GM19372 (cell line): ENCODE data around the gene ZNF438.
"Not testable (repeated sequence)": the region's sequence is repeated elsewhere in the genome, so short reads cannot be mapped to it uniquely, and the experiment has no call there.

ENCODE experiments used
- ATAC-seq: cut with Tn5 transposase; IDR thresholded peaks from one replicate; pipeline ENCODE4 v1.9.1; 2021; ENCODE audit warnings: mild to moderate bottlenecking, low read depth, moderate library complexity; ENCODE audit not compliant: unreplicated experiment

ZNF438 gene, protein sequence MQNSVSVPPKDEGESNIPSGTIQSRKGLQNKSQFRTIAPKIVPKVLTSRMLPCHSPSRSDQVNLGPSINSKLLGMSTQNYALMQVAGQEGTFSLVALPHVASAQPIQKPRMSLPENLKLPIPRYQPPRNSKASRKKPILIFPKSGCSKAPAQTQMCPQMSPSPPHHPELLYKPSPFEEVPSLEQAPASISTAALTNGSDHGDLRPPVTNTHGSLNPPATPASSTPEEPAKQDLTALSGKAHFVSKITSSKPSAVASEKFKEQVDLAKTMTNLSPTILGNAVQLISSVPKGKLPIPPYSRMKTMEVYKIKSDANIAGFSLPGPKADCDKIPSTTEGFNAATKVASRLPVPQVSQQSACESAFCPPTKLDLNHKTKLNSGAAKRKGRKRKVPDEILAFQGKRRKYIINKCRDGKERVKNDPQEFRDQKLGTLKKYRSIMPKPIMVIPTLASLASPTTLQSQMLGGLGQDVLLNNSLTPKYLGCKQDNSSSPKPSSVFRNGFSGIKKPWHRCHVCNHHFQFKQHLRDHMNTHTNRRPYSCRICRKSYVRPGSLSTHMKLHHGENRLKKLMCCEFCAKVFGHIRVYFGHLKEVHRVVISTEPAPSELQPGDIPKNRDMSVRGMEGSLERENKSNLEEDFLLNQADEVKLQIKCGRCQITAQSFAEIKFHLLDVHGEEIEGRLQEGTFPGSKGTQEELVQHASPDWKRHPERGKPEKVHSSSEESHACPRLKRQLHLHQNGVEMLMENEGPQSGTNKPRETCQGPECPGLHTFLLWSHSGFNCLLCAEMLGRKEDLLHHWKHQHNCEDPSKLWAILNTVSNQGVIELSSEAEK

DNA sequence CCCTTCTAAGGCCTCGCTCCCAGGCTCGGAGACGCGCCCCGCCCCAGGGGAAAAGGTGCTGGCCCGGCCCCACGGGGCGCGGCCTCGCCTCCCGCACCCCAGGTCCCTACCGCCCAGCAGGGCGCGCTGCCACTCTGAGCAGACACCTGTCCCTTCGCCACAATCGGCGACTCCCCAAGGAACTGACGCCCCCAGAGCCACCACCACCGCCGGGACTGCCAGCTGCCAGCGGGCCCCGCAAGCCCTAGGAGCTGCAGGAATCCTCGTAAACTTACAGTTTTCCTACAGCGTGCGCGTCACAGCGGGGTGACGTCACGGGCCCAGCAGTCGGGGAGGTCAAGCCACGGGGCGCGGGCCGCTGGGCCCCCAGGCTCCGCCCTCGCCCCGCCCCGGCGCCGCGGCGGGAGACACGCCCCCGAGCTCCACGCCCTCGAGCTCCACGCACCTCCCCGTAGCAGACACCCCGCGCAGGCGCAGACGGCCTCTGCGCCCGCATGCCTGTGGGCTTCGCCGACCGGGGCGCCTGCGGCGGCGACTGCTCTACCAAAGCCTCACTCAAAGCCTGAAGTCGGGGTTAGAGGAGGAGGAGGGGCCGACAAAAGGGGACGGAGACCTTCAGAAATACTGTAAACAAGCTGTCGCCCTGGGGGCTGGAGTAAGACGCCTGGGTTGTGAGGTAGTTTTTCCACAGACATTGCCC, at the start of gene ZNF438:
Gene ZNF438 (minus strand): TSS at position 308 of the 700 bp plus-strand sequence. CDS start 154,831 bp downstream, outside the sequence.
- peak; percentile 76 for ATAC-seq

DNA sequence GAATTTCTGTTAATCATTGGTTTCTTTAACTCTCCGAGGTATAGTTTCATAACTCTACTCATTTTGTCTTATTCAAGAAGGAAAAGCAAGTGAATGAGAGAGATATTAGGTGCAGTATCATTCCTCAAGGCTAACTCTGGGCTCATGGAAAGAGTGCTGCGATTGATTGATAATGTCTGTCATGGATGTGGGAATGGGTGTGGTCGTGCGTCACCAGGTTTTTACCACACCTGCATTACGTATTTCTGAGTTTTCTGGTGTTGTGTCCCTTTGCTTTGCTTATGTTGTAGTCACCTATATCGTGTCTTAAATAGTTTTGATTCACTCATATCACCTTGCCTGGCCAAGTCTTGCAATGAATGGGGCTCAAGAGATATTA, 44.9 kb upstream of the ZNF438 start:
- ATAC-seq: no peak

DNA sequence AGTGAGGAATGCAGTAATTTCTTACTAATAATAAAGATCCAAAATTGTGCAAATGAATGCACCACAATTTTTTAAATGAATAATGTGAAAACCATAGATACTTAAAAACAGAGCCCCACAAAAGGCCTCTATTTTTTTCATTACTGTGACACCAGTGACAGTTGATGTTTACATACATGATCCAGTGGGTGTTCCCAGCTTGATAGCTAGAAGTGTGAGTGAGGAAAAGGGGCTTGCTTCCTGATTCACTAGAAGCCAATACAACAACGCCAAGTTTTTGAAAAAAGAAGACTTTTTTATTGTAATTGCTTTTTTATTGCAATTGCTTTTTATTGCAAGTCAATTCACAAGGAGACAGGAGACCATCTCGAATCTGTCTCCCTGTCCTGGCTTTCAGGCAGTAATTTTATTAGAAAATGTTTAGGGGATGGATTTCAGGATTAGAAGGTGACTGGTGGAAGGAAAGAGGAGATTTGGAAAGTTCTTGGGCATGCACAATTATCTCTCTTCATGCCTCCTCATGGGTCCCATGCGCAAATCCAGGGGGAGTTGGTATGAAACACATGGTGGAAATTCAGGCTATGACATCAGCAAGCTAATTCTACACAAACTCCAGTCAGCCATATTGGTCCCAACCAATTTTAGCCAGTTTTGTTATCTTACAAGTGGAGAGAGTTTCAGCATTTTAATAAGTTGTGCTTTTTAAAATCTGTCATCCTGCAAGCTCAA, 44.4 kb upstream of the ZNF438 start:
- no peak for ATAC-seq

DNA sequence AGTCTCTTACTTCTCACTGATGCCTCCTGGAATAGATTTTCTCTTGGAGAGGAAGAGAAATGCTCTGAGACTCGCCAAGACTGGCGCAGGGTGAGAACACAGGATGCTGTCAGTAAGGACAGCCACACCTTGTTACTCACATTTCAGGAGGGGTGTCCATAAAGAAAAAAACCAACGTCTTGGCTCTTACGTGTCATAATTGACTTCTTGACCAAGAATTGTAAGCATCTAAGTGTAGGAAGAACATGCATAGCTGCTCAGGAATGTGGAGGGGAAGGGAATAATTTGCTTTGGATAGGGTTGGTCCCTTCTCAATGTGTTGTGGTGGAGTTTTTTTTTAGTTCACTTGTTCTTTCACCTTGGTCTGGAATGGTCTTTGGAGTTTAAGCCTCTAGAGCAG, 43.8 kb upstream of the ZNF438 start:
- ATAC-seq: no peak

DNA sequence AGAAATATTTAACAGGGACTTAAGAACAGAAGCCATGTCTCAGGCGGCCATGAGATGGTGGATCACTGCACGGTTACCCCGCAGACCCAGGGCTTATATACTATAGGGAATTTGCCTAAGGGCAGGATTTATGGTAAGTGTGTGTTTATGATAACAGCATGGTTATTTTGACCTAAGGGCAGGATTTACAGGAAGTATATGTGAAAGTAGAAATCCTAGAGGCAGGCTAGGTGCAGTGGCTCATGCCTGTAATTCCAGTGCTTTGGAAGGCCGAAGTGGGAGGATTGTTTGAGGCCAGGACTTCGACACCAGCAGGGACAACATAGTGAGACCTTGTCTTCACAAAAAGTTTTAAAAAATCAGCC, 43.0 kb upstream of the ZNF438 start:
- ATAC-seq: no peak

DNA sequence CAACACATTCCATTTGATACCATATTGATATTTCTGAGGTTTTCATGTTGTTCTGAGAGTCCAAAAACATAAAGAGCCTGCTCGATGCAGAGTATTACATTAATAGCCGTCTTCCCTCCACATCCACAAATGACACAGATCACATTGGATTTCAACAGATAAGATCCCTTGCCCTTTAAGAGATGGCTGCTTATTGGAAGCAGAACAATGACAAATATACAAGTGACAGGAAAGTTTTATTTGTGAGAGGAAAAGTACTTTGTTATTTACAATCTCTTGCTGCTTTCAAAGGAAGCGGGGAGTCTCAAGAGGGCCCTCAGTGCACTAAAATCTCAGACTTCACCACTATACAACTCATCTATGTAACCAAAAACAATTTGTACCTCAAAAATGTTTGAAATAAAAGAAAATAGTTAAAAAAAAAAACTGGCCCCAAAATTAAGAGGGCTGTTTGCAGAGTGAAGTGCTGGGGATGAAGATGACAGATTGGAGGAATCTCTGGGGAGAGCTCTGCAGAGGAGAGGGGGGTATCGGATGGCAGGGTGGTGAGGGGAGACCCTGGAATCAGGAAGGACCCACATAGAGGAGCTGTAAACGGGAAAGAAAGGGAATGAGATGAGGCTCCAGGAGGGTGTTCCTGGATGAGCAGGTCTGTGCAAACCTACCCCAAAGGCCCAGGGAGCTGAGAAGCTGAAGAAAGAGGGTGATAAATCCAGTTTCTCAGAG, 42.5 kb upstream of the ZNF438 start:
- no peak for ATAC-seq

DNA sequence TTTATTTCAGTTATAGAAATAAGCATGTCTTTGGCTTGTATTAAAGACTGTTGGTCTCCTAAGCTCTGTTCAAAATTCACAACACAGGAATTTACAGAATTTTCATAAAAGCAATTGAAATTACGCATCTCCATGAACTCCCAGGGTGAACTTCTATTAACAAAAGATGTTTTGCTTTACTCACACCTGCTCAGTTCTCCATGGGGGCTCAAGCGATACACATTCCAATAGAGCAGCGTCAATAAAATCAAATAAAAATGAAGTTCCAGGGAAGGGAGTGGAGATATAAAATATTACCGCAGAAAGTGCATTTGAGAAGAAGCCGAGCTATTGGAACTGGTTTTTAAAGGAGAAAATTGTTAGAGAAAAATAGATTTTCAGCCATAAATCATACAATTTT, 41.5 kb upstream of the ZNF438 start:
- no peak for ATAC-seq

DNA sequence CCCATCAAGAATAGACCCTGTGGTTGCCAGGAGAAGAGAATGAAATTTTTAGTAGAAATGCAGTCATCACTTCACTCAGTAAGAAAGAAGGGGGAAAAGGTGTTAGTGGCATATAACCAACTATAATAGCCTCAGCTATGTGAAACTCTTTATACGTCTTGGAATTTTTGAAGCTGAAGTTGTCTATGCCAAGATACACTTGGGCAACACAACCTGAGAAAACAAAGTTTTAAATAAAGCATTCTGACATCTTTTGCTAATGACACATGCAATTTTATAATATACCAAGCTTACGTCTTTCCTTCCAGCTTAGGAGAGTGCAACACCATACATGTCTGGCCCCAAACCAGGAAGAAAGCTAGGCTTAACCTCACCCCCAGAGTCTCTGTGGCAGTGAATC, 40.8 kb upstream of the ZNF438 start:
- no peak for ATAC-seq

DNA sequence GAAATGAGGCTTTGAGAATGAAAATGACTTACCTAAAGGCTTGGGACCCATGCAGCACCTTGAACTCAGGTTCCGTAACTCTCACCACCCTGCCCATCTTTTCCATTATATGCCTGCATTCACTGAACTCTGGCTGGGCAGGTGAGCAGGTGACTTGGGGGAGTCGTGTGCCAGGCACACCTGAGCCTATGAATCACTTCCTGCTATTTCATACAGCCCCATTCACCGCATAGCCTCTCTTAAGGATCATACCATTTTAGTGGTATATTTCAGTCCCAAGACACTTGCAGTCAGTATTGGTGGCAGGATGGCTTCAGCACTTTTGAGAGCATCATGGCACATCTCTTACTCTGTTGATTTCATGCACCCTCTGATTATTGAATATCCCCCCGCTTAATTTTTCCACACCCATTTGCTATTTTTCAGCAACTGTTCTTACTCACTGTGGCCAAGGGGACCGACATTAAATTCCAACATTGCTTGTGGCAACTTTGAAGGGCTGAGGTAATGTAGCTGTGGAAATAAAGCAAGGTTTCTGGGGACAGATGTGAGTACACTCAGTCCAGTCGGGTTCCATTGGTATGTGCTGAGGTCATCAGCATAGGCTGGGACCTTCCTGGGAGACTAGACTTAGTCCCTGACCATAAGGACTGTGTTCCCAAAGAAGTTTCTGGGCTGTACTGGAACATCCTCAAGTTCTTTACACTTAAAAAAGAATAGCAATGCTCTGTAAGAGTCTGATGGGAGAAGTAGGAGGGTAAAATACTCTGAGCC, 39.8 kb upstream of the ZNF438 start:
- ATAC-seq: no peak

DNA sequence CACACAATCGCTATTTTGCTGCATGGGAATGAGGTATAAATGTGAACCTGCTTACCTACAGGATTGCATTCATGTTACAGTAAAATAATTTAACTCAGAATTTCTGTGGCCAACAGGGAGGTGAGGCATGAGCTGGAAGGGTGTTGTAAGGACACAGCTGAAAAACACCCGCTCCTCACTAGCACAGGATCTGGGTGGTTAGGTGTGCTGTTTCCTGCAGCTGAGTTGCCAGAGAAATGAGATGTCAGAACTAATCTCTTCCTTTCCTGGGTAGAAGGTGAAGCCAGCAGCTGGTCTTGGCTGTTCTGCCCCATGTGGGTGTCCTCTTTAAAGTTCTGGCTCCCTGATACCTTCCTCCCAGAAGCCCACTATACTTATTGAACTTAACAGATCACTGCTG, 39.0 kb upstream of the ZNF438 start:
- no peak for ATAC-seq

DNA sequence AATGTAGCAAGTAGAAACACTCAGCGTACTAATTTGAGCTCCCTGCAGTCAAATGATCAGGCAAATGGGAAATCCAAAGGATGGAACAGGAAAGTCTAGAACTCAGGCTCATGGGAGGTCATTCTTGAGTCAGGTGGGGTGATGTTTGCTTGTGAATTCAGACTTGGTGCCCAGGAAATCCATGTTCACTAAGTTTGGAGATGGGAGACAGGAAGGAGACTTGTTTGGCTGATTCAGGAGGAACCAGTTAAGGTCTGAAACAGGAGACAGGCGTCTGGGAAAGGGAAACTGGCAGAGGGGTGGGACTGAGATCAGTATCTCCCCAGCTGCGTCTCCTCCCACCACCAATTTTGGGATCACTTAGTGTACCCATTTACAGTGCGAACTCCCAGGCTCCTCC, 38.4 kb upstream of the ZNF438 start:
- ATAC-seq: no peak

DNA sequence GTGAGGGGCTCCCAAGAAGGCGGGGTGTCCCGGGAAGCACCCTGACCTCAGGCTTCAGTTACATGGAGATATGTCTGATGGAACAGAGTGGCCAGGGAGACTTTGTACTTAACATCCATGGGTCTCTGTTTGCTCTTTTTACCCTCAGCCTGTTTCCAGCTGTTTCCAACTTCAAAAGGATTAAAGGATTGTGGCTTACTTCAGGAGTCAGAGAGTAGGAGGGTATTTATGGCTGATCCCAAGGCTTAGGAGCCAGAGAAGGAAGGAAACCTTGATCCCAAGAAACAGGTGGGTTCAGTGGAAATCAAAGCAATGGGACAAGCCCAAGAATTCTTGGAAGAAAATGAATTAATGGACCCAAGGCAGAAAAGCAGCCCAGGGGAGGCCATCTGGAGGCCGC, 37.7 kb upstream of the ZNF438 start:
- ATAC-seq: no peak

DNA sequence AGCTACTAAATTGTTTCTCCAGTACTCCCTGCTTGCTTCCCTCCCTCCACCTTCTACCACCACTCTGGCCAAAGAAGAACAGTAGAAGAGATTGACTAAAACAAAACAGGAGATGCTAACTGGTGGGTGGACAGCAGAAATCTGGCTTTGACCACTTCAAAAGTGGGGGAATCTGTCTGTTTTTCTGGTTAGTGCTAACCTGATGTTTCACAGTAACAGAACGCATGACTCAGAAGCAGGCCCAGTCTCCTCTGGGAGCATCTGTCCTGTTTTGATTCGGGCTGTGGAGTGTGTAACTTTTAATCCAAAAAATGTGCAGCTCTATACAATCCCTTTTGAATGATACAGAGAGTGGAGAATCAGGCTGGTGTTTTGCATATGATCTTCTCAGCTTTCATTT, 32.7 kb upstream of the ZNF438 start:
- ATAC-seq: no peak

DNA sequence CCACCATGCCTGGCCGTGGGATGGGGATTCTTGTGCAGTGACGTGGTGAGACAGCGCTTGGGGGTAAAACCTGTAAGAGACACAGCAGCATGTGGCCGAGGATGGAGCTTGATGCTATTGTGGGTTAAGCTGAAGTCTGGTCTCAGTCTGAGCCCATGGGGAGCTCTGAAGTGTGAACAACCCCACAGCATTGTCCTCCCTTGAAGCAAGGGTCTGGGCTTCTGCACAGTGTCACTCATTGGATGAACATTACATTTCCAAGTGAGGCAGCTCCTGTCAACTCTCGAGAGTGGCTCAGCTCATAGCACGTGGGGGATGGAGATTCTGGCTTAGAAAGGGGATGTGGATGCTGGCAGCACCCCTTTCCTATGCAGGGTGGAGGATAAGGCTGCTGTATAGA, 32.2 kb upstream of the ZNF438 start:
- ATAC-seq: no peak

DNA sequence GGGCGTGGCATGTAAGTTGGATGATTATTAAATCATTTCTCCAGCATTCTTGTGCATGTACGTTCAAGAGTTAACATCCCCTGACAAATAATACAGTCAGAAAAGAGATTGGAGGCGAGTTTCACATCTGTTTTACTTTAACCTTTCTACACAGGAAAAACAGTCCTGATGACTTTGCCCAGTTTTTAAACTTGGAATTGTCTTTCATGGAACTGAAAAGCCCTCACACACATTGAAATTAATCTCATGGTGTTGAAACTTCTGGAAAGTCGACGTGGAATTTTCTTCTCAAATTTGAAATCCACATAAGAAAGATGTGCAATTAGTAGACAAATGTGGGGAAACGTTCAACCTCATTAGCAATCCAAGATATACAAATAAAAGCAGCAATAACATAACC, 31.2 kb upstream of the ZNF438 start:
- ATAC-seq: no peak

DNA sequence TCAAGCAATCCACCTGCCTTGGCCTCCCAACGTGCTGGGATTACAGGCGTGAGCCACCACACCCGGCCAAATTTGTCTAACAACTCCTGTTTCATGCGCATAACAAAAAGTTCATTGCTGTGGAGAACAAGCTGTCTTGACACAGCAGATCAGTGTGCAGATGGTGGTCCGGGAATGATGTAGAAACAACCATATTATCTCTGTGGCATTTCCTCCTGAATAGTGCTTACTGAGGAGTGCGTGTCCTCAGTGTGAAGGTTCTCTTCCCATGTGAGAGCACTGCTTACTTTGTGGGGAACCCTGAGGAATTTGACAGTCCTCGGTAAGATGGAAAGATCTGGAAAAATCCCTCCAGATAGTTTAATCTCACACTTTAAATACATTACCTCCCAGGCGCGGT, 30.3 kb upstream of the ZNF438 start:
- no peak for ATAC-seq

DNA sequence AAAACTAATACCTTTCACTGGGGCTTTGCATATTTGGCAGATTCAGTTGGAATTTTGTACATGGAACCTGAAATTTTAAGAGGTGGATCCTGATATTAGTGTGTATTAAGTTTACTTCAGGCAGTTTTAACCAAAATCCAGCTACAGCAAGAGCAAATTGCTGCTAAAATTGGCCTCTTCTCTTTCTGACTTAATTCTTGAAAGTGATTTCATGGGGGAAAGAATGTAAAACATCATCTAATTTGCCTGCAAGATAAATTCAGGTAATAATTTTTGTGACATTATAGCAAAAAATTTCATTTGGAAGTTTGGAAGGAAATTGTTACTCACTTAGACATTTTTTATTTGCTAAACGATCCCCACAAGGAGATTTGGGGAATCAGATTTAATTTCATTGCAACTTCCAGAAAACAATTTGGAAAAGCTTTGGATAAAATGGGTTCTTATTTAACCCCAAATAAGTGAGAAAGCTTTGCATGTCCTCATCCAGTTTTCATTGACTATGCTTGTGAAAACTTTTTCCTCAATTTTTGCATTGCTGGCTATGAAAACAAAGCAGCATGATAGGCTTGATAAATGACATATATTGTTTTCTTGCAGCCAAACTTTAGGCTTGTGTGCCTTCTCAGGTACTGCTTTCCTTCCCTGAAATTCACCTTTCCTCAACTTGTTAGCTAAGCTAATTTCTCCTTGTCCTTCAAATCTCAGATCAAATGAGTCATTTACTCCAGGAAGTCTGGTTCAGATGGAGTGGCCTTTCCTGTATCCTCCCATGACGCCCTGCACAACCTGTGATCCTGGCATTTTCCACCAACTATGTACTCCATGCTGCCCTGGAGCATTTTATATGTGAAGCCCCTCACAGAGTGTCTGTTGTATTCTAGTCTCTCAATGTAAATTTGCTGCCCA, 27.4 kb upstream of the ZNF438 start:
- ATAC-seq: no peak

DNA sequence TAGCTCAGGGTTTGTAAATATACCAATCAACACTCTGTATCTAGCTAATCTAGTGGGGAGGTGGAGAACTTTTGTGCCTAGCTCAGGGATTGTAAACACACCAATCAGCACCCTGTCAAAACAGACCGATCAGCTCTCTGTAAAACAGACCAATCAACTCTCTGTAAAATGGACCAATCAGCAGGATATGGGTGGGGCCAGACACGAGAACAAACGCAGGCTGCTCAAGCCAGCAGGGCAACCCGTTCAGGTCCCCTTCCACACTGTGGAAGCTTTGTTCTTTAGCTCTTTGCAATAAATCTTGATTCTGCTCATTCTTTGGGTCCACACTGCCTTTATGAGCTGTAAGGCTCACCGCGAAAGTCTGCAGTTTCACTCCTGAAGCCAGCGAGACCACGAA, 25.0 kb upstream of the ZNF438 start:
- ATAC-seq: not testable (repeated sequence)
